T-helper 2 cell treated with Interferon-gamma antibody and Interleukin-4, amounts not matched to agents 100 ng/mL and 5 ng/mL, for 36 hours (primary cell): ENCODE data around the gene FAM83F. TPM values are rescaled to one million over a fixed set of nuclear protein-coding genes. Genes with fewer than 3 reads are reported as not detected.

Experiments
- total RNA-seq: library from RNA; stranded (reverse); gene quantifications from 2 replicates; pipeline ENCODE4 v1.2.3, GENCODE V29; 2022

FAM83F gene
- total RNA-seq, 1 donor from 2014 or later = 0.02 TPM

Other genes with a start within 250 kb of the FAM83F start
- 0.14 and 0.18 TPM in 2 replicates for gene ENTHD1, start 101.2 kb upstream of the FAM83F start, total RNA-seq
- 145 and 148 TPM in 2 replicates for gene GRAP2, start 93.9 kb upstream of the FAM83F start, total RNA-seq
- gene TMA7B, start 34.6 kb upstream of the FAM83F start, total RNA-seq = 6.0 and 6.3 TPM in 2 replicates
- gene TNRC6B, start 183.0 kb downstream of the FAM83F start, total RNA-seq = 46.7 and 50.4 TPM in 2 replicates